ENCODE results near the gene SLC2A13.

GRCh38 chr12:40055228-40055579 lies 50.7 kb downstream of the SLC2A13 start:
- TF ChIP-seq POLR2A (IDR thresholded peaks at IDR 0.05; ENCODE audit: low read depth, low read length) (no peak), POLR2AphosphoS5 (IDR thresholded peaks at IDR 0.05; ENCODE audit: low read depth, low read length) (no peak), TAF1 (IDR thresholded peaks at IDR 0.05; ENCODE audit: borderline replicate concordance, low read depth, low read length) (no peak)
